ENCODE data around the gene HEATR9. TPM values are rescaled to one million over a fixed set of nuclear protein-coding genes. Genes with fewer than 3 reads are reported as not detected.

Gene HEATR9
- total and polyA plus RNA-seq, 2 donors (not counting 1 experiment from before 2014, with no cell fraction given), result 0.06 TPM; not detected in 1

GRCh38 chr17:35855965-35856364, 12.7 kb downstream of the HEATR9 start:
- H3K4me2 ChIP-seq (replicated peaks; ENCODE audit: low read depth, low read length, poor library complexity, severe bottlenecking), result no peak overlapping the region
- Mint-ChIP-seq H3K27ac (no peak overlapping the region), H3K27me3 (no peaks in the 10 kb centered on the region), H3K4me3 (no peak overlapping the region), H3K4me1 (no peaks in the 10 kb centered on the region), H3K9me3 (ENCODE audit: insufficient read depth) (no peaks in the 10 kb centered on the region)
- no peaks in the 10 kb centered on the region for H3K9me3 ChIP-seq (ENCODE audit: control extremely low read depth in 1 of 3, control insufficient read depth in 2 of 3, insufficient read depth in 1 of 3, low read length in 2 of 3)
- H3K9ac ChIP-seq (ENCODE audit: low read length), result no peak overlapping the region
- H2AFZ ChIP-seq (ENCODE audit: insufficient read depth, low read depth, low read length, poor library complexity, severe bottlenecking), result no peak overlapping the region
- ChIA-PET POLR2A (no interaction called here), CTCF (no interaction called here)
- no peak for TF ChIP-seq EZH2 (IDR thresholded peaks at IDR 0.05; ENCODE audit: borderline replicate concordance, insufficient read depth, low read depth, low read length, poor library complexity, severe bottlenecking)
- TF ChIP-seq CTCF (IDR thresholded peaks at IDR 0.05), result no peak
- H3K27ac ChIP-seq (ENCODE audit: low read length in 2 of 2), result no peak overlapping the region
- H4K20me1 ChIP-seq (ENCODE audit: control insufficient read depth, insufficient read depth, low read length, poor library complexity, severe bottlenecking), result no peaks in the 10 kb centered on the region
- no peaks in the 10 kb centered on the region for H3K79me2 ChIP-seq (ENCODE audit: control insufficient read depth, insufficient read depth, low read length)
- H3K36me3 ChIP-seq (replicated peaks in 1 of 2; ENCODE audit: control extremely low read depth in 1 of 2, control insufficient read depth in 1 of 2, extremely low read depth in 1 of 2, insufficient read depth in 2 of 2, low read length in 1 of 2), result peaks cover 2 to 4% of the 10 kb centered on the region in 2 experiments
- H3K4me3 ChIP-seq (ENCODE audit: control extremely low read depth in 1 of 5, extremely low read depth in 1 of 5, insufficient read depth in 1 of 5, low read depth in 2 of 5, low read length in 4 of 5), result no peak overlapping the region
- no peaks in the 10 kb centered on the region for H3K27me3 ChIP-seq (replicated peaks in 1 of 4; ENCODE audit: control extremely low read depth in 1 of 4, control insufficient read depth in 3 of 4, insufficient read depth in 4 of 4, low read length in 3 of 4)
- H3K4me1 ChIP-seq (ENCODE audit: control insufficient read depth in 2 of 2, insufficient read depth in 2 of 2, low read length in 2 of 2), result no peaks in the 10 kb centered on the region
- no peak for ATAC-seq (ENCODE audit: low read depth)
- intact Hi-C loops (cut with micrococcal nuclease), result no loop called here
- no peak for DNase-seq
- 84% methylated on average over 4 of the region's 5 CpGs for WGBS (ENCODE audit: insufficient coverage)

- Mint-ChIP-seq H3K4me1 (no peaks in the 10 kb centered on the region), H3K4me3 (no peak overlapping the region), H3K9me3 (ENCODE audit: insufficient read depth) (no peaks in the 10 kb centered on the region), H3K27me3 (no peaks in the 10 kb centered on the region), H3K27ac (no peak overlapping the region)
- no peaks in the 10 kb centered on the region for H3K27me3 ChIP-seq (replicated peaks in 1 of 4; ENCODE audit: control extremely low read depth in 1 of 4, control insufficient read depth in 3 of 4, insufficient read depth in 4 of 4, low read length in 3 of 4)
- H3K9ac ChIP-seq (ENCODE audit: low read length), result no peak overlapping the region
- H4K20me1 ChIP-seq (ENCODE audit: control insufficient read depth, insufficient read depth, low read length, poor library complexity, severe bottlenecking), result peaks cover 4% of the 10 kb centered on the region
- intact Hi-C loops (cut with micrococcal nuclease), result no loop called here
- no peaks in the 10 kb centered on the region for H3K79me2 ChIP-seq (ENCODE audit: control insufficient read depth, insufficient read depth, low read length)
- no peaks in the 10 kb centered on the region for H3K9me3 ChIP-seq (ENCODE audit: control extremely low read depth in 1 of 3, control insufficient read depth in 2 of 3, insufficient read depth in 1 of 3, low read length in 2 of 3)
- DNase-seq, result peak; percentile 65
- no peak overlapping the region for H3K4me2 ChIP-seq (replicated peaks; ENCODE audit: low read depth, low read length, poor library complexity, severe bottlenecking)
- H3K4me1 ChIP-seq (ENCODE audit: control insufficient read depth in 2 of 2, insufficient read depth in 2 of 2, low read length in 2 of 2), result no peaks in the 10 kb centered on the region
- peak; percentile 39 for ATAC-seq (ENCODE audit: low read depth)
- CTCF ChIA-PET, result interaction anchor here (0.8 to 2.1 kb wide), 7 partner anchors 8 to 300 kb away, joined by 3 to 6 read pairs (median 5); no protein-coding TSS in a partner anchor
- no peak overlapping the region for H3K4me3 ChIP-seq (ENCODE audit: control extremely low read depth in 1 of 5, extremely low read depth in 1 of 5, insufficient read depth in 1 of 5, low read depth in 2 of 5, low read length in 4 of 5)
- H2AFZ ChIP-seq (ENCODE audit: insufficient read depth, low read depth, low read length, poor library complexity, severe bottlenecking), result no peak overlapping the region
- no peak overlapping the region for H3K27ac ChIP-seq (ENCODE audit: low read length in 2 of 2)
- peaks cover 2 to 44% of the 10 kb centered on the region in 2 experiments for H3K36me3 ChIP-seq (replicated peaks in 1 of 2; ENCODE audit: control extremely low read depth in 1 of 2, control insufficient read depth in 1 of 2, extremely low read depth in 1 of 2, insufficient read depth in 2 of 2, low read length in 1 of 2)
- POLR2A ChIA-PET, result no interaction called here
- WGBS (ENCODE audit: insufficient coverage), result 87% methylated on average over 3 of the region's 7 CpGs
- TF ChIP-seq CTCF (IDR thresholded peaks at IDR 0.05) (peak; percentile 86), EZH2 (IDR thresholded peaks at IDR 0.05; ENCODE audit: borderline replicate concordance, insufficient read depth, low read depth, low read length, poor library complexity, severe bottlenecking) (no peak)
Observed at GRCh38 chr17:35849469-35850348, 19.0 kb downstream of the HEATR9 start.
